Occipital lobe (tissue), 2 donors: ENCODE results near the gene MSH2. TPM values are rescaled to one million over a fixed set of nuclear protein-coding genes. Genes with fewer than 3 reads are reported as not detected.

Source experiments
- DNase-seq: peaks from one replicate; lab custom pipeline; 2025; lab: John Stamatoyannopoulos, UW
- total RNA-seq: library from RNA; depleted of rRNA; stranded (reverse); fragments of >200 nt; gene quantifications from one replicate; pipeline ENCODE4 v1.2.3, GENCODE V29; 2014

Gene MSH2
- total RNA-seq, 1 donor from 2014 or later = 75.6 TPM

GRCh38 chr2:47506436-47506835 lies 103.5 kb downstream of the MSH2 start:
- DNase-seq = no peak

GRCh38 chr2:47508080-47508479 lies 105.1 kb downstream of the MSH2 start:
- no peak for DNase-seq

GRCh38 chr2:47508641-47509040 lies 105.7 kb downstream of the MSH2 start:
- DNase-seq = no peak

GRCh38 chr2:47509250-47509649 lies 106.3 kb downstream of the MSH2 start:
- DNase-seq = no peak

GRCh38 chr2:47509821-47510385 lies 106.9 kb downstream of the MSH2 start:
- no peak for DNase-seq

- DNase-seq = no peak
Measured at GRCh38 chr2:47510745-47511144, 107.8 kb downstream of the MSH2 start.

GRCh38 chr2:47512581-47513083 lies 109.7 kb downstream of the MSH2 start:
- DNase-seq = no peak

- peak; percentile 45 for DNase-seq
Measured at GRCh38 chr2:47513981-47514520, 111.1 kb downstream of the MSH2 start.

- no peak for DNase-seq
Measured at GRCh38 chr2:47516360-47517104, 113.6 kb downstream of the MSH2 start.

GRCh38 chr2:47518497-47519146 lies 115.7 kb downstream of the MSH2 start:
- no peak for DNase-seq

- DNase-seq = peak; percentile 24
Measured at GRCh38 chr2:47519147-47519537, 116.2 kb downstream of the MSH2 start.

GRCh38 chr2:47519604-47520301 lies 116.8 kb downstream of the MSH2 start:
- no peak for DNase-seq

- peak; percentile 47 for DNase-seq
Measured at GRCh38 chr2:47520302-47520630, 117.3 kb downstream of the MSH2 start.

GRCh38 chr2:47520825-47521665 lies 118.1 kb downstream of the MSH2 start:
- DNase-seq = peak; percentile 73

- no peak for DNase-seq
Measured at GRCh38 chr2:47521666-47522285, 118.8 kb downstream of the MSH2 start.

- no peak for DNase-seq
Measured at GRCh38 chr2:47525167-47525566, 122.2 kb downstream of the MSH2 start.

- DNase-seq = no peak
Measured at GRCh38 chr2:47528455-47528854, 125.5 kb downstream of the MSH2 start.

GRCh38 chr2:47528874-47529273 lies 125.9 kb downstream of the MSH2 start:
- DNase-seq = no peak

- no peak for DNase-seq
Measured at GRCh38 chr2:47530105-47530760, 127.3 kb downstream of the MSH2 start.
